H9 (cell line): ENCODE measurements around the gene C4orf51. TPM values are rescaled to one million over a fixed set of nuclear protein-coding genes. Genes with fewer than 3 reads are reported as not detected.
"Not testable (repeated sequence)": the region's sequence is repeated elsewhere in the genome, so short reads cannot be mapped to it uniquely, and the experiment has no call there.

Experiments used
- DNase-seq: peaks from one replicate; pipeline ENCODE4 v3.0.0-alpha.2; 2017
- H2AFZ ChIP-seq: one replicate; pipeline ENCODE4 v1.6.1; 2013; ENCODE audit warnings: mild to moderate bottlenecking, low read length, control low read depth, moderate library complexity
- H2AK5ac ChIP-seq: 2 replicates; pipeline ENCODE4 v1.6.1; 2013; ENCODE audit warnings: low read length, control low read depth, mixed read lengths; ENCODE audit not compliant: insufficient read length
- H2BK120ac ChIP-seq: one replicate; pipeline ENCODE4 v1.6.1; 2013; ENCODE audit warnings: low read depth, mild to moderate bottlenecking, low read length, control low read depth, inconsistent platforms; ENCODE audit not compliant: poor library complexity, severe bottlenecking
- H2BK12ac ChIP-seq: 2 replicates; pipeline ENCODE4 v1.6.1; 2013; ENCODE audit warnings: low read length, control low read depth, mixed read lengths, low read depth; ENCODE audit not compliant: insufficient read length
- H2BK15ac ChIP-seq: 2 replicates; pipeline ENCODE4 v1.6.1; 2013; ENCODE audit warnings: low read depth, low read length, control low read depth
- H2BK20ac ChIP-seq: one replicate; pipeline ENCODE4 v1.6.1; 2013; ENCODE audit warnings: low read depth, mild to moderate bottlenecking, low read length, control low read depth, inconsistent platforms; ENCODE audit not compliant: poor library complexity, severe bottlenecking
- H2BK5ac ChIP-seq: 2 replicates; pipeline ENCODE4 v1.6.1; 2013; ENCODE audit warnings: low read length, control low read depth, mixed read lengths; ENCODE audit not compliant: insufficient read length
- H3K14ac ChIP-seq: 2 replicates; pipeline ENCODE4 v1.6.1; 2013; ENCODE audit warnings: low read length, control low read depth; ENCODE audit not compliant: insufficient read depth
- H3K18ac ChIP-seq: 2 replicates; pipeline ENCODE4 v1.6.1; 2013; ENCODE audit warnings: low read depth, mild to moderate bottlenecking, mixed read lengths, low read length, control low read depth; ENCODE audit not compliant: insufficient read length
- H3K23ac ChIP-seq: 2 replicates; pipeline ENCODE4 v1.6.1; 2013; ENCODE audit warnings: low read length, control low read depth, mixed read lengths, low read depth; ENCODE audit not compliant: insufficient read length
- H3K23me2 ChIP-seq: 2 replicates; pipeline ENCODE4 v1.6.1; 2013; ENCODE audit warnings: low read depth, mild to moderate bottlenecking, mixed read lengths, low read length, control low read depth; ENCODE audit not compliant: insufficient read length, poor library complexity, severe bottlenecking
- H3K27ac ChIP-seq: 2 replicates; pipeline ENCODE4 v1.5.1; 2013; ENCODE audit warnings: low read length, control low read depth, mixed read lengths, low read depth; ENCODE audit not compliant: insufficient read length
- H3K27me3 ChIP-seq: 2 replicates; pipeline ENCODE4 v1.6.1; 2013; ENCODE audit warnings: low read length, control low read depth, inconsistent platforms; ENCODE audit not compliant: insufficient read depth
- H3K4ac ChIP-seq: 2 replicates; pipeline ENCODE4 v1.6.1; 2013; ENCODE audit warnings: low read depth, mild to moderate bottlenecking, control low read depth, inconsistent platforms, low read length, moderate library complexity
- H3K4me1 ChIP-seq: 2 replicates; pipeline ENCODE4 v1.6.1; 2013; ENCODE audit warnings: low read length, control low read depth, inconsistent platforms; ENCODE audit not compliant: insufficient read depth
- H3K4me2 ChIP-seq: 2 replicates; pipeline ENCODE4 v1.6.1; 2013; ENCODE audit warnings: low read length, control low read depth, mixed read lengths; ENCODE audit not compliant: insufficient read length, insufficient read depth
- H3K56ac ChIP-seq: 2 replicates; pipeline ENCODE4 v1.6.1; 2013; ENCODE audit warnings: low read depth, mild to moderate bottlenecking, mixed read lengths, low read length, control low read depth; ENCODE audit not compliant: insufficient read length
- H3K79me1 ChIP-seq: 2 replicates; pipeline ENCODE4 v1.6.1; 2013; ENCODE audit warnings: low read depth, mild to moderate bottlenecking, moderate library complexity, low read length, control low read depth, inconsistent platforms; ENCODE audit not compliant: insufficient read depth, poor library complexity, severe bottlenecking
- H3K79me2 ChIP-seq: 2 replicates; pipeline ENCODE4 v1.6.1; 2013; ENCODE audit warnings: low read length, control low read depth, inconsistent platforms; ENCODE audit not compliant: insufficient read depth
- H3K9ac ChIP-seq: 2 replicates; pipeline ENCODE4 v1.6.1; 2013; ENCODE audit warnings: low read length, control low read depth, mixed read lengths; ENCODE audit not compliant: insufficient read length; ENCODE audit errors: extremely low read depth
- H3K9me3 ChIP-seq: one replicate; pipeline ENCODE4 v1.6.1; 2013; ENCODE audit warnings: low read depth, low read length, inconsistent platforms; ENCODE audit not compliant: control insufficient read depth
- H3T11ph ChIP-seq: one replicate; pipeline ENCODE4 v1.6.1; 2013; ENCODE audit warnings: mild to moderate bottlenecking, low read length, control low read depth, inconsistent platforms
- H4K20me1 ChIP-seq: one replicate; pipeline ENCODE4 v1.6.1; 2013; ENCODE audit not compliant: control insufficient read depth, insufficient read length, insufficient read depth
- H4K5ac ChIP-seq: 2 replicates; pipeline ENCODE4 v1.6.1; 2013; ENCODE audit warnings: low read depth, mild to moderate bottlenecking, mixed read lengths, low read length, control low read depth; ENCODE audit not compliant: insufficient read length
- H4K8ac ChIP-seq: replicated peaks from 2 replicates; pipeline ENCODE4 v1.6.1; 2013; ENCODE audit warnings: low read length, control low read depth, mixed read lengths, low read depth; ENCODE audit not compliant: insufficient read length
- H4K91ac ChIP-seq: 2 replicates; pipeline ENCODE4 v1.6.1; 2013; ENCODE audit warnings: low read depth, mild to moderate bottlenecking, moderate library complexity, mixed read lengths, low read length, control low read depth; ENCODE audit not compliant: insufficient read length
- H3K27ac Mint-ChIP-seq, 3 experiments: 2 replicates in 2 of 3; 3 replicates in 1 of 3; pipeline ENCODE4 v1.8.0; 2020 to 2021; ENCODE audit warnings: mixed read lengths in 3 of 3, mild to moderate bottlenecking in 1 of 3, moderate library complexity in 1 of 3
- H3K27me3 Mint-ChIP-seq: 2 replicates; pipeline ENCODE4 v1.8.0; 2021; ENCODE audit warnings: low read depth, mild to moderate bottlenecking, moderate library complexity, mixed read lengths
- H3K36me3 Mint-ChIP-seq, 3 experiments: 2 replicates in 2 of 3; 3 replicates in 1 of 3; pipeline ENCODE4 v1.8.0; 2020 to 2021; ENCODE audit warnings: low read depth in 3 of 3, mixed read lengths in 3 of 3; ENCODE audit not compliant: insufficient read depth in 1 of 3
- H3K4me1 Mint-ChIP-seq, 2 experiments: 2 replicates each; pipeline ENCODE4 v1.8.0; 2020; ENCODE audit warnings: mixed read lengths in 2 of 2
- H3K4me3 Mint-ChIP-seq, 2 experiments: 2 replicates in 1 of 2; 3 replicates in 1 of 2; pipeline ENCODE4 v1.8.0; 2020 to 2021; ENCODE audit warnings: mild to moderate bottlenecking in 2 of 2, mixed read lengths in 2 of 2, moderate library complexity in 1 of 2
- H3K9me3 Mint-ChIP-seq, 2 experiments: 2 replicates in 1 of 2; 3 replicates in 1 of 2; pipeline ENCODE4 v1.8.0; 2020; ENCODE audit warnings: mild to moderate bottlenecking in 2 of 2, mixed read lengths in 2 of 2, moderate library complexity in 1 of 2
- CTCF ChIP-seq: fragments of 200-600 bp; sonication (generic); conservative IDR thresholded peaks from 3 replicates; pipeline ENCODE4 v1.8.0; 2021; ENCODE audit warnings: antibody characterized with exemption, mild to moderate bottlenecking
- WGBS: extraction: QIAGEN DNeasy Blood & Tissue Kit; methylation state at CpG from one replicate; pipeline ENCODE4 v1.1.7; 2013; ENCODE audit warnings: missing lambda C conversion rate, low lambda C conversion rate, mixed read lengths; ENCODE audit not compliant: insufficient read length; ENCODE audit errors: extremely low coverage; 5-methylcytosine and 5-hydroxymethylcytosine counted together
- total RNA-seq: library from RNA; stranded (reverse); gene quantifications from 2 replicates; pipeline ENCODE4 v1.2.1, GENCODE V29; 2021

The C4orf51 gene
- total RNA-seq, 1 experiment from 2014 or later = 6.0 TPM

DNA sequence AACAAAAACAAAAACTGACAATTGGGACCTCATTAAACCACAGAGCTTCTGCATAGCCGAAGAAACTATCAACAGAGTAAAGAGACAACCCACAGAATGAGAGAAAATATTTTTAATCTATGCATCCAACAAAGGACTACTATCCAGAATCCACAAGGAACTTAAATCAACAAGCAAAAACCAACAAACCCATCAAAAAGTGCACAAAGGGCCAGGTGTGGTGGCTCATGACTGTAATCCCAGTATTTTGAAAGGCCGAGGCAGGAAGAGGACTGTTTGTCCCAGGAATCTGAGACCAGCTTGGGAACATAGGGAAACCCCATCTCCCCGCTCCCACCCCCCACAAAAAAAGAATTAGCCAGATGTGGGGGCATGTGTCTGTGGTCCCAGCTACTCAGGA lies 10.7 kb downstream of the C4orf51 start:
- Histone ChIP-seq H3K14ac (no peak overlapping the region), H3K4ac (no peak overlapping the region), H3K4me1 (peaks cover 3% of the 10 kb centered on the region; the same call in 1 of the 2 replicates), H2AFZ (no peak overlapping the region), H3K79me2 (no peaks in the 10 kb centered on the region), H2BK12ac (no peak overlapping the region), H3K23me2 (no peaks in the 10 kb centered on the region), H4K20me1 (no peaks in the 10 kb centered on the region), H2BK15ac (no peak overlapping the region), H3K27ac (no peak overlapping the region), H4K8ac (no peak overlapping the region), H2BK120ac (no peak overlapping the region), H2BK5ac (no peak overlapping the region), H2AK5ac (no peak overlapping the region), H3K4me2 (no peak overlapping the region), H3K9ac (no peak overlapping the region), H3K27me3 (no peaks in the 10 kb centered on the region), H3T11ph (no peak overlapping the region), H3K18ac (no peak overlapping the region), H4K5ac (no peak overlapping the region), H2BK20ac (no peak overlapping the region), H3K56ac (no peak overlapping the region), H4K91ac (no peak overlapping the region), H3K23ac (no peak overlapping the region), H3K9me3 (no peaks in the 10 kb centered on the region), H3K79me1 (no peaks in the 10 kb centered on the region)
- TF ChIP-seq CTCF = no peak
- WGBS = no CpG with 5 or more reads among the region's 3 CpGs
- H3K27me3 Mint-ChIP-seq = no peaks in the 10 kb centered on the region
- DNase-seq = no peak
- peaks cover 10 to 15% of the 10 kb centered on the region in 2 experiments for H3K4me1 Mint-ChIP-seq
- peaks cover 13 to 30% (median 17%) of the 10 kb centered on the region in 3 experiments for H3K36me3 Mint-ChIP-seq
- peaks cover 22 to 25% of the 10 kb centered on the region in 2 experiments for H3K9me3 Mint-ChIP-seq
- no peak overlapping the region for H3K4me3 Mint-ChIP-seq
- H3K27ac Mint-ChIP-seq = no peak overlapping the region

- H2BK15ac ChIP-seq, H3K4me2 ChIP-seq, H3K27ac ChIP-seq, H3K14ac ChIP-seq, H4K91ac ChIP-seq, H3K79me2 ChIP-seq, H3K18ac ChIP-seq, H3T11ph ChIP-seq, H2BK12ac ChIP-seq, H2BK20ac ChIP-seq, H3K4me1 ChIP-seq, H4K5ac ChIP-seq, H2AK5ac ChIP-seq, H3K9ac ChIP-seq, H3K27ac Mint-ChIP-seq, H3K4me3 Mint-ChIP-seq, H3K56ac ChIP-seq, H3K23me2 ChIP-seq, H2BK5ac ChIP-seq, H3K23ac ChIP-seq, H4K8ac ChIP-seq, H3K9me3 ChIP-seq, DNase-seq, H4K20me1 ChIP-seq, H2BK120ac ChIP-seq, H3K4ac ChIP-seq, H3K27me3 ChIP-seq, H3K79me1 ChIP-seq, H2AFZ ChIP-seq, H3K27me3 Mint-ChIP-seq: not testable (repeated sequence)
- Mint-ChIP-seq H3K4me1 (peaks cover 9 to 14% of the 10 kb centered on the region in 2 experiments), H3K9me3 (peaks cover 22 to 27% of the 10 kb centered on the region in 2 experiments), H3K36me3 (peaks cover 15 to 31% (median 20%) of the 10 kb centered on the region in 3 experiments)
- no CpG with 5 or more reads among the region's 2 CpGs for WGBS
Measured at GRCh38 chr4:145691416-145691815, 11.5 kb downstream of the C4orf51 start.
